ENCODE measurements around the gene KCNT2.

GRCh38 chr1:196516373-196516772 is 91.9 kb downstream of the KCNT2 start:
- TF ChIP-seq TARDBP (IDR thresholded peaks at IDR 0.05): no peak
- TF ChIP-seq SP1 (IDR thresholded peaks at IDR 0.05): no peak
- TF ChIP-seq ELF4 (IDR thresholded peaks at IDR 0.05): no peak
- no peak for TF ChIP-seq FOXM1 (IDR thresholded peaks at IDR 0.05; ENCODE audit: borderline replicate concordance)
- no peak for TF ChIP-seq BHLHE40 (IDR thresholded peaks at IDR 0.05; ENCODE audit: borderline replicate concordance)
- no peak for TF ChIP-seq FOXA1 (IDR thresholded peaks at IDR 0.05)
- TF ChIP-seq SUZ12 (IDR thresholded peaks at IDR 0.05): no peak
- no peak for TF ChIP-seq LEF1 (IDR thresholded peaks at IDR 0.05; ENCODE audit: borderline replicate concordance)

All from HEK293T (cell line).